ENCODE results near the gene SPDYE5.

SPDYE5 gene

DNA sequence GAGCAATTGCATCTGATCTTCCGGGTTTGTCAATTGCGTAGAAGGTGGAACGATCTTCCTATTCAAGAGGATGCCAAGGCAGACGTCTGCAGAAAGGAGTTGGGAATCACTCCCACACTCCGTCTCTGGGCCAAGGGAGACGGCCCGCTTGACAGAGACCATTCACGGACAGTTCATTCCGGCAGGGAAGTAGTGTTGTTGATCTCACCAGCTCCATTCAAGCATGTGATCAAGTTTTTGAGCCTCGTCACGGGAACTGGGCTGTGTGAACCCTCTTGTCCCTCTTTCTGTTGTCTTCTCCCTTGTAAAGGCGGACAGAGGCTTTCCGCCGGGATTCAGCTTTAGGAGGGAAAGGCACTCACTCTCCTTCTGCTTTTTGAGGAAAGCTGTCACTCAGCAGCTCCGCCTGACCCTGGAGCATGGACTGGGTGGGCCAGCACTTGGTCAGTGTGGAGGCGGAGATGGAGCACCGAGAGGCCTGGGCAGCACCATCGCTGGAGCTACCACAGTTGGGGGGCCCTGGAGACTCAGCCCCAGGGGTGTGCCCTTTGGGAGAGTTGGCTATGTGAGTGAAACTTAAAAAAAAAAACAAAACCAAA, 44.9 kb downstream of the SPDYE5 start:
- in situ Hi-C loops (cut with MboI; ENCODE audit: low sequenced_read_pairs), result no loop called here

DNA sequence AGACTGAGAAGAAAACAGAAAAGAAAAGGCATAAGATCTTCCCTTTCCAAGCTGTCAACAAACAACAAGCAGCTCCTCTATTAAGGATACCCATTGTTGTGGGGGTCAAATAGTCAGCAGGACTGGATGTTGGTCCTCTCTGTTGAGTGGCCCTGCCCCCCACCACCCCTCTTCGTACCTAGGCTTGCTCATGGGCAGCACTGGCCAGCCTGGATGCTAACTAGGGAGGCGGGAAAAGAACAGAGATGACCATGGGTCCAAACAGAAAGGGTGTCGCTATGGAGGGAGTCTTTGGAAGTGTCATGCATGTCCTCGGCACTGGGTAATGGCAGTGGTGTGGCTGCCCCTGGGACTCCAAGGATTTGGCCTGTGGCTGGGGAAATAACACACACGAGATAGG, 45.6 kb downstream of the SPDYE5 start:
- in situ Hi-C loops (cut with MboI; ENCODE audit: low sequenced_read_pairs), result no loop called here

DNA sequence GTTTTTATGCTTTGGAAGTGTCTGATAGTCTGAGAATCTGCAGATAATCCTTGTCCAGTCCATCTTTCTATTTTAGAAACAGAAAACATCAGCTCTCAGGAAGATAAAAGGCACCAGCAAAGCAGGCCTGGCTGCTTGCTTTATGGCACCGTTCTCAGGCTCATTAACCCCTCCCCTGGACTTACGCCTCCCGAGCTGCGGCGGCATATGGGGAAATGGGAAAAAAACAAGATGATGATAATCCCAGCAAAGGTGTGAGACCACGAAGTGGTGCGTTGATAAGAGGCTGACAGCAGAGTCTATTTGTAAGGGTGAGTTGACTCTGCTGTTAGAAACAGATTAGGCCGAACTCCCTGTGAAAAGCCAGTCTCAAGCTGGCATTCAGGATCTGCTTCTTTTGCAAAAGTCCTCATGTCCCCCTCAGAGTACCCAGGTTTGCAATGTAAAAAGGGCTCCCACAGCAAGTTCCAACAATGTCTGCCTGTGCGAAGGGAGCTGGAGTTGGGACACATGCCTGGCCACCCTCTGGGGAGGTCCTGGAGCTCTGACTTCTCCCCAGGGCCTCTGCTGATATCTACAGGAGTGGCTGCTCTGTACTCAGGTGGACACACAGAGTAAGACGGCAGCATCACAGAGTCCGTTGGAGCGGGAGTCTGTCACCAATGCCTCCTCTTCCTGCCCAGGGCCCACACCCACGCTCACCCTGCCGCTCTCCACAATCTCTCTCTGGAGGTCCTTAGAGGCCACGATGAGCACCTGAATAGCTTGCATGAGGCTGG, 54.3 kb downstream of the SPDYE5 start:
- in situ Hi-C loops (cut with MboI; ENCODE audit: low sequenced_read_pairs), result no loop called here

Data from HL-60/S4 treated with phorbol 12-myristate 13-acetate at 8.2 ng/mL for 4 days and 3 days (cell line).